Gastrocnemius medialis (tissue), 4 donors: Measurements from ENCODE around the gene NDST4. TPM values are rescaled to one million over a fixed set of nuclear protein-coding genes. Genes with fewer than 3 reads are reported as not detected.

Experiments used
- ATAC-seq, 2 donors: fragments of 150-250 bp; one replicate each; pipeline ENCODE4 v1.9.1; 2016
- DNase-seq, 2 donors: peaks; one replicate each; pipeline ENCODE4 v3.0.0-alpha.2; 2019
- H3K27ac ChIP-seq, 4 donors: fragments of 200-600 bp; sonication (generic); 1 replicate in 1 of 4; 2 replicates in 3 of 4; pipeline ENCODE4 v1.5.1; 2016 to 2018; ENCODE audit warnings: mild to moderate bottlenecking in 2 of 4, moderate library complexity in 1 of 4
- H3K27me3 ChIP-seq, 3 donors: fragments of 200-600 bp; sonication (generic) in 2 of 3; 1 replicate in 1 of 3; 2 replicates in 2 of 3; pipeline versions ENCODE4 v1.5.1 to v1.6.0; 2016 to 2019; ENCODE audit warnings: mild to moderate bottlenecking in 1 of 3, moderate library complexity in 1 of 3
- H3K36me3 ChIP-seq, 2 donors: fragments of 200-600 bp; sonication (generic) in 1 of 2; one replicate each; pipeline ENCODE4 v1.5.1; 2017 to 2018
- H3K4me1 ChIP-seq, 2 donors: fragments of 200-600 bp; sonication (generic) in 1 of 2; one replicate each; pipeline ENCODE4 v1.5.1; 2016 to 2017; ENCODE audit warnings: mild to moderate bottlenecking in 2 of 2
- H3K4me3 ChIP-seq, 4 donors: fragments of 200-600 bp; sonication (generic) in 3 of 4; 1 replicate in 1 of 4; 2 replicates in 3 of 4; pipeline ENCODE4 v1.5.1; 2016 to 2019; ENCODE audit warnings: mild to moderate bottlenecking in 2 of 4
- H3K9me3 ChIP-seq, 3 donors: fragments of 200-600 bp; sonication (generic) in 2 of 3; 1 replicate in 1 of 3; 2 replicates in 2 of 3; pipeline ENCODE4 v1.5.1; 2016 to 2019
- POLR2A ChIP-seq, 2 donors: fragments of 450-650 bp; IDR thresholded peaks; one replicate each; pipeline ENCODE4 v1.6.1; 2017; ENCODE audit warnings: antibody characterized with exemption in 2 of 2, mild to moderate bottlenecking in 2 of 2, moderate library complexity in 2 of 2
- in situ Hi-C, 4 donors: fragments of 200-750 bp; cut with MboI; loops; one replicate each; pipeline versions ENCODE4 v1.15.0 to v1.8.0; 2017; ENCODE audit warnings: low sequenced_read_pairs in 4 of 4
- intact Hi-C: fragments of 100-400 bp; cut with DNase I; formaldehyde crosslinking; loops from one replicate; pipeline ENCODE4 v1.15.1; 2023; ENCODE audit warnings: low total_unique reads
- total RNA-seq, 4 donors: library from RNA; depleted of rRNA; stranded (reverse); fragments of >200 nt; gene quantifications; one replicate each; pipeline versions ENCODE4 v1.1.0 to v1.2.3, GENCODE V29; 2016
- TF ChIP-seq, protein P1 (sequence below), 5 experiments: fragments of 450-650 bp in 3 of 5; fragments of 200-600 bp in 2 of 5; sonication (generic) in 2 of 5; IDR thresholded peaks in 4 of 5; conservative IDR thresholded peaks in 1 of 5; 1 replicate in 4 of 5; 2 replicates in 1 of 5; pipeline ENCODE4 v1.5.1; 2016 to 2019; ENCODE audit warnings: antibody characterized with exemption in 5 of 5, mild to moderate bottlenecking in 3 of 5, moderate library complexity in 3 of 5

Gene NDST4
- total RNA-seq, 4 donors from 2014 or later, result not detected

DNA sequence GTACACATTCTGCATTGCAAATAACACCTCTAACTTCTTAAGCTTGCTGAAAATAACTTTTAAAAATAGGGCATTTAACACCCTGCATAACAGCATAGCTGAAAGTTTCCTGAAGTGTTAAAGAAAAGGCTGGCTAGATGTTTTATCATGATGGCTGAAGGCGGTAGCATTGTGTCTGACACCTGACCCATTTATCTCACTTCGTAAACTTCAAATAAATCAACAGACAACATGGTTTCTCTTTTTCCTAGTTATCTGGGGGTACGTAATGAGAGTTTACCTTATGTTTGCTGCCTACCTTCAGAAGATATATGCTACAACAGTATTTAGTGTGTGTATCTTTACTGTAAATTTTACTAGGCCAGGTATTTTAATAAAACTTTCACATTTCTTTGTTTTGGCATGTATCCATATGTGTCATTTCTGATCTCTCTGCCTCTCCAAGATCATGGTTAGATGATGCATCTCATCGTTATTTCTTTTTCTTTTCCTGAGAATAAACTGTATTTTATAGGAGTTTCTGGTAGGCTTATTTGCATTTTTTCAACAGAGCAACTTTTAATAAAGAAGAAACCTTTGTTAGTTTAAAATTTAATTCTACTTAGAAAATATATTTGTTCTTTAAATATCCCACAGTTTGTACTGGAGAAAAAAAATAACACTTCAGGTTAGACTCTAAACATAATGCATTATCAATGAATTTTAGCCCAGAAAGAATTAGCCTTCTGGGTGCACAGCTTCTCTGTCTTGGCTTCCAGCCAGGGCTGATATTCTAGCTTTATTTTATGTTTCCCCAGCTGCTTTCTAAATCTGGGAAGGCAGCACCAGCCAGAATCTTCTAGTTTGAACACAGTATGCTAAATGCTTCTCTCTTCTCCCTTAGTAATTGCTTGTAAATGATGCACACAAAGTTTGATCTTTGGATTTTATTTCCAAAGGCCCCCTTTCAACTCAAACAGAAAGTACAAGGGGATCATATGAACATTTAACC lies 2.9 kb downstream of the NDST4 start:
- Histone ChIP-seq H3K9me3 (no peaks in the 10 kb centered on the region), H3K27ac (no peak overlapping the region), H3K4me3 (no peak overlapping the region), H3K27me3 (no peaks in the 10 kb centered on the region), H3K4me1 (peaks cover 0 to 4% of the 10 kb centered on the region in 2 donors), H3K36me3 (no peaks in the 10 kb centered on the region)
- ATAC-seq (no peak), DNase-seq (no peak)
- intact Hi-C loops (no loop called here), in situ Hi-C loops (no loop called here)
- TF ChIP-seq POLR2A (IDR thresholded peaks at IDR 0.05), result no peak
- TF ChIP-seq, protein P1, sequence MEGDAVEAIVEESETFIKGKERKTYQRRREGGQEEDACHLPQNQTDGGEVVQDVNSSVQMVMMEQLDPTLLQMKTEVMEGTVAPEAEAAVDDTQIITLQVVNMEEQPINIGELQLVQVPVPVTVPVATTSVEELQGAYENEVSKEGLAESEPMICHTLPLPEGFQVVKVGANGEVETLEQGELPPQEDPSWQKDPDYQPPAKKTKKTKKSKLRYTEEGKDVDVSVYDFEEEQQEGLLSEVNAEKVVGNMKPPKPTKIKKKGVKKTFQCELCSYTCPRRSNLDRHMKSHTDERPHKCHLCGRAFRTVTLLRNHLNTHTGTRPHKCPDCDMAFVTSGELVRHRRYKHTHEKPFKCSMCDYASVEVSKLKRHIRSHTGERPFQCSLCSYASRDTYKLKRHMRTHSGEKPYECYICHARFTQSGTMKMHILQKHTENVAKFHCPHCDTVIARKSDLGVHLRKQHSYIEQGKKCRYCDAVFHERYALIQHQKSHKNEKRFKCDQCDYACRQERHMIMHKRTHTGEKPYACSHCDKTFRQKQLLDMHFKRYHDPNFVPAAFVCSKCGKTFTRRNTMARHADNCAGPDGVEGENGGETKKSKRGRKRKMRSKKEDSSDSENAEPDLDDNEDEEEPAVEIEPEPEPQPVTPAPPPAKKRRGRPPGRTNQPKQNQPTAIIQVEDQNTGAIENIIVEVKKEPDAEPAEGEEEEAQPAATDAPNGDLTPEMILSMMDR (IDR thresholded peaks at IDR 0.05 in 4 of 5, conservative IDR thresholded peaks at IDR 0.05 in 1 of 5), result no peak

- in situ Hi-C loops (no loop called here), intact Hi-C loops (no loop called here)
- Histone ChIP-seq H3K4me3 (no peak overlapping the region), H3K9me3 (no peaks in the 10 kb centered on the region), H3K4me1 (peaks cover 0 to 4% of the 10 kb centered on the region in 2 donors), H3K27me3 (no peaks in the 10 kb centered on the region), H3K27ac (no peak overlapping the region), H3K36me3 (no peaks in the 10 kb centered on the region)
- ATAC-seq (no peak), DNase-seq (no peak)
- TF ChIP-seq POLR2A (IDR thresholded peaks at IDR 0.05), result no peak
- TF ChIP-seq, protein P1 (IDR thresholded peaks at IDR 0.05 in 4 of 5, conservative IDR thresholded peaks at IDR 0.05 in 1 of 5), result no peak
Measured at GRCh38 chr4:115108850-115109249, 4.6 kb downstream of the NDST4 start.

DNA sequence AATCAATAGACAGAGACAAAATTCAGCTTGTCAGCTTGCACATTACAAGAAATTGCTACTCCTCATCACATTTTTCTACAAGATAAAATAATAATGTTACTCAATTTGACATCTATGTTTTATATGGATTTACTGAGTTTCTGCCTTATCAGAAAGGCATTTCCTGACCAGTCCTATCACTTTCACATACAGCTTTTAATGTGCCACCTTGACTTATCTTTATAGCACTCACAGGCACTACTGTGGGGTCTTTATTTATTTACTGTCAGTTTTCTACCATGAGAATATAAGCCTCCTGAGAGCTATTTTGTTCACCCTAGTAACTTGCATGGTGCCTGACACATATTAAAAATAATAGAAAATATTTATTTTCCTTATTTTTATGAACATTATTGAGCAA lies 6.0 kb downstream of the NDST4 start:
- ATAC-seq (no peak), DNase-seq (no peak)
- no peaks in the 10 kb centered on the region for H3K27me3 ChIP-seq
- peaks cover 0 to 4% of the 10 kb centered on the region in 2 donors for H3K4me1 ChIP-seq
- H3K27ac ChIP-seq, result no peak overlapping the region
- intact Hi-C loops, result no loop called here
- H3K4me3 ChIP-seq, result no peak overlapping the region
- no peaks in the 10 kb centered on the region for H3K9me3 ChIP-seq
- TF ChIP-seq, protein P1 (IDR thresholded peaks at IDR 0.05 in 4 of 5, conservative IDR thresholded peaks at IDR 0.05 in 1 of 5), result no peak
- no peak for TF ChIP-seq POLR2A (IDR thresholded peaks at IDR 0.05)
- in situ Hi-C loops, result no loop called here
- no peaks in the 10 kb centered on the region for H3K36me3 ChIP-seq

- intact Hi-C loops (no loop called here), in situ Hi-C loops (no loop called here)
- no peak for DNase-seq
- Histone ChIP-seq H3K27ac (no peak overlapping the region), H3K27me3 (no peaks in the 10 kb centered on the region), H3K4me1 (no peaks in the 10 kb centered on the region), H3K9me3 (no peaks in the 10 kb centered on the region), H3K4me3 (no peak overlapping the region), H3K36me3 (no peaks in the 10 kb centered on the region)
- TF ChIP-seq, protein P1 (IDR thresholded peaks at IDR 0.05 in 4 of 5, conservative IDR thresholded peaks at IDR 0.05 in 1 of 5), result no peak
- TF ChIP-seq POLR2A (IDR thresholded peaks at IDR 0.05), result no peak
- ATAC-seq, result no peak
Measured at GRCh38 chr4:115101675-115102074, 11.7 kb downstream of the NDST4 start.
